ENCODE measurements around the gene CASP7. TPM values are rescaled to one million over a fixed set of nuclear protein-coding genes. Genes with fewer than 3 reads are reported as not detected.

The CASP7 gene
- total RNA-seq, 1 donor from 2014 or later: 32.5 TPM

- no peak for DNase-seq
- Histone ChIP-seq H3K4me1 (no peaks in the 10 kb centered on the region), H3K27me3 (no peaks in the 10 kb centered on the region), H3K27ac (no peak overlapping the region), H3K4me3 (no peak overlapping the region), H3K9me3 (no peaks in the 10 kb centered on the region), H3K36me3 (no peaks in the 10 kb centered on the region)
- ATAC-seq: no peak
- no peak for TF ChIP-seq CTCF (IDR thresholded peaks at IDR 0.05)
- intact Hi-C loops (cut with DNase I): no loop called here
Observed at GRCh38 chr10:113775686-113776294, 96.1 kb downstream of the CASP7 start.

GRCh38 chr10:113776553-113776952 is 96.8 kb downstream of the CASP7 start:
- Histone ChIP-seq H3K36me3 (no peaks in the 10 kb centered on the region), H3K27ac (no peak overlapping the region), H3K4me1 (no peaks in the 10 kb centered on the region), H3K4me3 (no peak overlapping the region), H3K27me3 (no peaks in the 10 kb centered on the region), H3K9me3 (no peaks in the 10 kb centered on the region)
- TF ChIP-seq CTCF (IDR thresholded peaks at IDR 0.05): no peak
- DNase-seq (no peak), ATAC-seq (no peak)
- intact Hi-C loops (cut with DNase I): no loop called here

Small RNAs within 50 kb of the gene (microRNA-seq; reads per million reads assigned to microRNA genes)
- not detected for gene MIR4483 (ENCODE audit: borderline microRNAs expressed)

Other genes with a start within 250 kb of the CASP7 start
- gene HABP2, start 126.9 kb upstream of the CASP7 start, total RNA-seq: 3.6 TPM
- gene NRAP, start 15.9 kb upstream of the CASP7 start, total RNA-seq: 0.06 TPM
- gene PLEKHS1, start 71.8 kb downstream of the CASP7 start, total RNA-seq: not detected
- gene DCLRE1A, start 174.2 kb downstream of the CASP7 start, total RNA-seq: 6.1 TPM
- gene NHLRC2, start 174.7 kb downstream of the CASP7 start, total RNA-seq: 46.1 TPM